Measurements from ENCODE around the gene DDX42. TPM values are rescaled to one million over a fixed set of nuclear protein-coding genes. Genes with fewer than 3 reads are reported as not detected.

The DDX42 gene, protein sequence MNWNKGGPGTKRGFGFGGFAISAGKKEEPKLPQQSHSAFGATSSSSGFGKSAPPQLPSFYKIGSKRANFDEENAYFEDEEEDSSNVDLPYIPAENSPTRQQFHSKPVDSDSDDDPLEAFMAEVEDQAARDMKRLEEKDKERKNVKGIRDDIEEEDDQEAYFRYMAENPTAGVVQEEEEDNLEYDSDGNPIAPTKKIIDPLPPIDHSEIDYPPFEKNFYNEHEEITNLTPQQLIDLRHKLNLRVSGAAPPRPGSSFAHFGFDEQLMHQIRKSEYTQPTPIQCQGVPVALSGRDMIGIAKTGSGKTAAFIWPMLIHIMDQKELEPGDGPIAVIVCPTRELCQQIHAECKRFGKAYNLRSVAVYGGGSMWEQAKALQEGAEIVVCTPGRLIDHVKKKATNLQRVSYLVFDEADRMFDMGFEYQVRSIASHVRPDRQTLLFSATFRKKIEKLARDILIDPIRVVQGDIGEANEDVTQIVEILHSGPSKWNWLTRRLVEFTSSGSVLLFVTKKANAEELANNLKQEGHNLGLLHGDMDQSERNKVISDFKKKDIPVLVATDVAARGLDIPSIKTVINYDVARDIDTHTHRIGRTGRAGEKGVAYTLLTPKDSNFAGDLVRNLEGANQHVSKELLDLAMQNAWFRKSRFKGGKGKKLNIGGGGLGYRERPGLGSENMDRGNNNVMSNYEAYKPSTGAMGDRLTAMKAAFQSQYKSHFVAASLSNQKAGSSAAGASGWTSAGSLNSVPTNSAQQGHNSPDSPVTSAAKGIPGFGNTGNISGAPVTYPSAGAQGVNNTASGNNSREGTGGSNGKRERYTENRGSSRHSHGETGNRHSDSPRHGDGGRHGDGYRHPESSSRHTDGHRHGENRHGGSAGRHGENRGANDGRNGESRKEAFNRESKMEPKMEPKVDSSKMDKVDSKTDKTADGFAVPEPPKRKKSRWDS
- total RNA-seq (2016; rRNA removed; fragmentation: Illumina TruSeq; extraction: Trizol) (81.5 and 87.2 TPM in 2 replicates), polyA plus RNA-seq (2011; rRNA removed) (92.9 and 104 TPM in 2 replicates), polyA minus RNA-seq (2011; rRNA and poly(A)+ RNA removed; ENCODE audit: low replicate concordance) (22.3 and 35.8 TPM in 2 replicates), Bru-seq, nascent RNA (percentile 95 among the genes with signal in this experiment), BruChase-seq, experiment 1, labeled RNA remaining after a 6-hour chase (percentile 93 among the genes with signal in this experiment), BruChase-seq, experiment 2, labeled RNA remaining after a 2-hour chase (percentile 95 among the genes with signal in this experiment)
- total RNA-seq (2016; cell fraction: cytosol; rRNA removed; fragmentation: Illumina TruSeq; extraction: Trizol; ENCODE audit: low read depth): 29.4 and 40.6 TPM in 2 replicates
- 78.3 and 81.1 TPM in 2 replicates for total RNA-seq (2016; cell fraction: insoluble cytoplasmic fraction; rRNA removed; fragmentation: Illumina TruSeq; extraction: Trizol)
- 42.5 and 44.3 TPM in 2 replicates for total RNA-seq (2016; cell fraction: membrane; rRNA removed; fragmentation: Illumina TruSeq; extraction: Trizol)
- 143 and 164 TPM in 2 replicates for total RNA-seq (2016; cell fraction: nucleus; rRNA removed; fragmentation: Illumina TruSeq; extraction: Trizol)
- 28.9 and 41.0 TPM in 2 replicates for polyA plus RNA-seq (2011; cell fraction: cytosol; rRNA removed)
- polyA plus RNA-seq (2011; cell fraction: nucleus; rRNA removed): 278 and 375 TPM in 2 replicates
- polyA plus RNA-seq (2012): 110 and 116 TPM in 2 replicates
- 6.4 and 8.6 TPM in 2 replicates for polyA plus RNA-seq (2016; cell fraction: cytosol; fragmentation: Illumina TruSeq; extraction: Trizol; ENCODE audit: low read depth)
- polyA plus RNA-seq (2016; cell fraction: insoluble cytoplasmic fraction; fragmentation: Illumina TruSeq; extraction: Trizol; ENCODE audit: low read depth): 109 TPM in 2 replicates
- polyA plus RNA-seq (2016; cell fraction: membrane; fragmentation: Illumina TruSeq; extraction: Trizol; ENCODE audit: low read depth): 21.9 and 25.7 TPM in 2 replicates
- polyA plus RNA-seq (2016; cell fraction: nucleus; fragmentation: Illumina TruSeq; extraction: Trizol; ENCODE audit: insufficient read depth, low read depth): 292 and 329 TPM in 2 replicates
- 39.0 and 47.1 TPM in 2 replicates for polyA minus RNA-seq (2011; cell fraction: cytosol; rRNA and poly(A)+ RNA removed)
- polyA minus RNA-seq (2011; cell fraction: nucleus; rRNA and poly(A)+ RNA removed): 292 and 335 TPM in 2 replicates
- long read RNA-seq, experiment 1, transcript DDX42-214 (1 exons, 2,244 nt): major isoform, 14 of 25 reads
- long read RNA-seq, experiment 1, partial matches to known transcripts: 7 of 25 reads
- long read RNA-seq, experiment 1, other reads (novel, unspliced or antisense): 1 of 25 reads
- long read RNA-seq, experiment 2, transcript DDX42-214 (1 exons, 2,244 nt): major isoform, 47 of 91 reads
- long read RNA-seq, experiment 2, partial matches to known transcripts: 26 of 91 reads
- long read RNA-seq, experiment 2, other reads (novel, unspliced or antisense): 18 of 91 reads

DNA sequence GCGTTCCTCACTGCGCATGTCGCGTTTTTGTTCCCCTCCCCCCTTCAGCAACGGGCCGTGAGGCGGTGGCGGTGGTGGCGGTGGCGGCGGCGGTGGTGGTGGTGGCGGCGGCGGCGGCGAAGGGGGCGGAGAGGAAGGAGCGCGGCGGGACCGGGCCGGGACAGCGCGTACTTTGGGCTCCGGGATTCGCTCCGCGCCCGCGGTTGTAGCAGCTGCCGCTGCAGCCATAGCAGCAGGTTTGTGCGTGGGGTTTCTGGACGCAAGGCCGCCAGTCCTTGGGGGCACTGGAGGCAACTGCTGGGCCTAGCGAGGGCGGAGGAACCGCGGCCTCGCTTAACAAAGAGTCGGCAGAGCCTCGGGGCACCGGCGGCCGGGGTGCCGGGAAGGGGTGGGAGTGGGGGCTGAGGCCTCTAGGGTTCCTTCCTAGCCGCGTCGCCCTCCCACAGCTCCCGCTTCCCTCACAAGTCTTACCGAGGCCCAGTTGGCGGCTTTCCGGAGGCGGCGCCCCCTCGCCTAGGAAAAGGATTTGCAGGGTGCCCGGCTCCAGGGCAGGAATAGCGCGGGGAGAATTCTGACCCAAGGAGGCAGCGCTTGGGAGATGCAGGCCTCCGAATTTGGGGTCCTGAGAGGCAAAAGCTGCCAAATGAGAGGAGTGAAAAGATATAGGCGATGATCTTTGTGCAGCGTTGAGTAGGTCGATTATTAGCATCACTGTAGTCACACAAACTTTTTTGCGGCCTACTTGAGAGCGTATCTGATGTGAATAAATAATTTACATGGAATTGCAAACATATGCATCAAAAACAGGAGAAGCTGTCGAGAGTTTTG, at the start of gene DDX42:
Gene DDX42 (plus strand): TSS at position 30 of the 828 bp plus-strand sequence. CDS start 12,880 bp downstream, outside the sequence.
- Histone ChIP-seq H3K27ac (ENCODE audit: extremely low read length, insufficient read depth, low read length) (peak within 1 kb of the TSS; percentile 100), H3K4me3 (replicated peaks in 1 of 3; ENCODE audit: insufficient read depth in 1 of 3, low read depth in 2 of 3, low read length in 3 of 3) (peak within 1 kb of the TSS; percentile 93 to 99 (median 94)), H2AFZ (ENCODE audit: low read length) (peak within 1 kb of the TSS; percentile 57), H3K9ac (ENCODE audit: insufficient read depth, low read depth, low read length) (peak within 1 kb of the TSS; percentile 98), H4K20me1 (ENCODE audit: insufficient read depth, low read length) (peaks cover 46% of the 10 kb centered on the region), H3K27me3 (ENCODE audit: control insufficient read depth in 1 of 2, insufficient read depth in 2 of 2, low read length in 2 of 2) (peaks cover 0 to 6% of the 10 kb centered on the region in 2 experiments; a peak in 1 of 5 replicates), H3K79me2 (ENCODE audit: insufficient read depth, low read length) (peaks cover 90% of the 10 kb centered on the region), H3K4me1 (ENCODE audit: insufficient read depth, low read length) (peaks cover 48% of the 10 kb centered on the region), H3K9me3 (ENCODE audit: low read length) (no peaks in the 10 kb centered on the region), H3K4me2 (ENCODE audit: low read depth, low read length) (peak within 1 kb of the TSS; percentile 94), H3K36me3 (replicated peaks in 1 of 2; ENCODE audit: control insufficient read depth in 1 of 2, insufficient read depth in 2 of 2, low read length in 2 of 2) (peaks cover 7 to 27% of the 10 kb centered on the region in 2 experiments; a peak in 4 of 5 replicates)
- no peak for FAIRE-seq
- in situ Hi-C loops (cut with HindIII; ENCODE audit: extremely low pct_ligation_motif_present, low pct_unique_long_range_greater_than_20kb) (no loop called here), intact Hi-C loops (cut with micrococcal nuclease; ENCODE audit: unreplicated experiment) (loop anchor here (5.0 to 10.0 kb wide), 3 partner anchors 53 to 350 kb away; partner anchors contain the start of genes FTSJ3, PSMC5 and SMARCD2)
- 0% methylated on average over 43 of the region's 67 CpGs for WGBS (ENCODE audit: low lambda C conversion rate)
- ATAC-seq: peak; percentile 52
- ChIA-PET CTCF (ENCODE audit: low intra/inter-chr PET ratio, low total read pairs) (no interaction called here), POLR2A (interaction anchor here (1.0 to 5.0 kb wide), 31 partner anchors 9 to 732 kb away, joined by 3 to 77 read pairs (median 7); partner anchors contain the start of genes CEP95, DCAF7, DDX5 and FTSJ3)
- peak; percentile 64 for DNase-seq (ENCODE audit: low spot score)
- BruUV-seq (replicated peaks): no TSS peak
- TF ChIP-seq ZSCAN30 (CRISPR knock-in tag; IDR thresholded peaks at IDR 0.05) (no peak), NONO (IDR thresholded peaks at IDR 0.05) (no peak), NONO (CRISPR knock-in tag; conservative IDR thresholded peaks at IDR 0.05) (no peak; the same call in 1 of the 2 replicates), ZNF451 (CRISPR knock-in tag; IDR thresholded peaks at IDR 0.05) (0 out of 2 replicates have a peak, but pooled peaks have one; percentile 38), ZFP90 (CRISPR knock-in tag; IDR thresholded peaks at IDR 0.05; ENCODE audit: borderline replicate concordance) (0 out of 2 replicates have a peak, but pooled peaks have one; percentile 12), HMG20B (CRISPR knock-in tag; conservative IDR thresholded peaks at IDR 0.05) (no peak)
- TF ChIP-seq, protein P1, sequence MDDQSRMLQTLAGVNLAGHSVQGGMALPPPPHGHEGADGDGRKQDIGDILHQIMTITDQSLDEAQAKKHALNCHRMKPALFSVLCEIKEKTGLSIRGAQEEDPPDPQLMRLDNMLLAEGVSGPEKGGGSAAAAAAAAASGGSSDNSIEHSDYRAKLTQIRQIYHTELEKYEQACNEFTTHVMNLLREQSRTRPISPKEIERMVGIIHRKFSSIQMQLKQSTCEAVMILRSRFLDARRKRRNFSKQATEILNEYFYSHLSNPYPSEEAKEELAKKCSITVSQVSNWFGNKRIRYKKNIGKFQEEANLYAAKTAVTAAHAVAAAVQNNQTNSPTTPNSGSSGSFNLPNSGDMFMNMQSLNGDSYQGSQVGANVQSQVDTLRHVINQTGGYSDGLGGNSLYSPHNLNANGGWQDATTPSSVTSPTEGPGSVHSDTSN (CRISPR knock-in tag; IDR thresholded peaks at IDR 0.05; ENCODE audit: borderline replicate concordance): 0 out of 2 replicates have a peak, but pooled peaks have one; percentile 65
- TF ChIP-seq, protein P2, sequence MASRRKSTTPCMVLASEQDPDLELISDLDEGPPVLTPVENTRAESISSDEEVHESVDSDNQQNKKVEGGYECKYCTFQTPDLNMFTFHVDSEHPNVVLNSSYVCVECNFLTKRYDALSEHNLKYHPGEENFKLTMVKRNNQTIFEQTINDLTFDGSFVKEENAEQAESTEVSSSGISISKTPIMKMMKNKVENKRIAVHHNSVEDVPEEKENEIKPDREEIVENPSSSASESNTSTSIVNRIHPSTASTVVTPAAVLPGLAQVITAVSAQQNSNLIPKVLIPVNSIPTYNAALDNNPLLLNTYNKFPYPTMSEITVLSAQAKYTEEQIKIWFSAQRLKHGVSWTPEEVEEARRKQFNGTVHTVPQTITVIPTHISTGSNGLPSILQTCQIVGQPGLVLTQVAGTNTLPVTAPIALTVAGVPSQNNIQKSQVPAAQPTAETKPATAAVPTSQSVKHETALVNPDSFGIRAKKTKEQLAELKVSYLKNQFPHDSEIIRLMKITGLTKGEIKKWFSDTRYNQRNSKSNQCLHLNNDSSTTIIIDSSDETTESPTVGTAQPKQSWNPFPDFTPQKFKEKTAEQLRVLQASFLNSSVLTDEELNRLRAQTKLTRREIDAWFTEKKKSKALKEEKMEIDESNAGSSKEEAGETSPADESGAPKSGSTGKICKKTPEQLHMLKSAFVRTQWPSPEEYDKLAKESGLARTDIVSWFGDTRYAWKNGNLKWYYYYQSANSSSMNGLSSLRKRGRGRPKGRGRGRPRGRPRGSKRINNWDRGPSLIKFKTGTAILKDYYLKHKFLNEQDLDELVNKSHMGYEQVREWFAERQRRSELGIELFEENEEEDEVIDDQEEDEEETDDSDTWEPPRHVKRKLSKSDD (CRISPR knock-in tag; IDR thresholded peaks at IDR 0.05; ENCODE audit: low read depth): no peak
